Keratinocyte (primary cell): ENCODE results near the gene SERPINH1. TPM values are rescaled to one million over a fixed set of nuclear protein-coding genes. Genes with fewer than 3 reads are reported as not detected.

Experiments used
- DNase-seq: peaks from one replicate; pipeline ENCODE4 v3.0.0-alpha.2; 2011; ENCODE audit warnings: low read depth, missing footprints, low spot score
- FAIRE-seq: peaks from 2 replicates; lab custom pipeline; 2011; peaks lifted over from hg19 to GRCh38; lab: Jason Lieb, UNC
- H2AFZ ChIP-seq: 2 replicates; pipeline ENCODE4 v1.6.0; 2012; ENCODE audit warnings: low read length, control low read depth, inconsistent platforms; ENCODE audit not compliant: control insufficient read depth
- H3K27ac ChIP-seq: 2 replicates; pipeline ENCODE4 v1.5.1; 2011; ENCODE audit warnings: low read length; ENCODE audit not compliant: control insufficient read depth, insufficient read depth
- H3K27me3 ChIP-seq: 3 replicates; pipeline ENCODE4 v1.6.0; 2011; ENCODE audit warnings: low read length; ENCODE audit not compliant: control insufficient read depth, insufficient read depth; ENCODE audit errors: extremely low read depth
- H3K36me3 ChIP-seq, 2 experiments: 2 replicates in 1 of 2; 3 replicates in 1 of 2; pipeline ENCODE4 v1.5.1; 2011; ENCODE audit warnings: low read length in 2 of 2, mild to moderate bottlenecking in 1 of 2; ENCODE audit not compliant: control insufficient read depth in 2 of 2, insufficient read depth in 2 of 2; ENCODE audit errors: extremely low read depth in 1 of 2
- H3K4me1 ChIP-seq: 3 replicates; pipeline ENCODE4 v1.5.1; 2011; ENCODE audit warnings: low read length; ENCODE audit not compliant: control insufficient read depth, insufficient read depth; ENCODE audit errors: extremely low read depth
- H3K4me2 ChIP-seq: 3 replicates; pipeline ENCODE4 v1.6.0; 2011; ENCODE audit warnings: low read depth, low read length; ENCODE audit not compliant: control insufficient read depth, insufficient read depth; ENCODE audit errors: extremely low read depth
- H3K4me3 ChIP-seq, 3 experiments: fragments of 200-600 bp in 1 of 3; sonication (generic) in 1 of 3; 2 replicates in 2 of 3; 3 replicates in 1 of 3; pipeline ENCODE4 v1.5.1; 2011 to 2016; ENCODE audit warnings: low read length in 3 of 3, mild to moderate bottlenecking in 3 of 3, control low read depth in 2 of 3, inconsistent platforms in 1 of 3, low read depth in 1 of 3, mixed read lengths in 1 of 3, mixed run types in 1 of 3, moderate library complexity in 1 of 3; ENCODE audit not compliant: control insufficient read depth in 2 of 3, insufficient read depth in 2 of 3; ENCODE audit errors: extremely low read depth in 1 of 3
- H3K79me2 ChIP-seq: 2 replicates; pipeline ENCODE4 v1.6.0; 2012; ENCODE audit warnings: low read length; ENCODE audit not compliant: control insufficient read depth, insufficient read depth
- H3K9ac ChIP-seq: 3 replicates; pipeline ENCODE4 v1.6.0; 2011; ENCODE audit warnings: low read length; ENCODE audit not compliant: control insufficient read depth, insufficient read depth; ENCODE audit errors: extremely low read depth
- H3K9me1 ChIP-seq: 3 replicates; pipeline ENCODE4 v1.6.0; 2011; ENCODE audit warnings: low read length; ENCODE audit not compliant: control insufficient read depth, insufficient read depth; ENCODE audit errors: extremely low read depth
- H3K9me3 ChIP-seq: 2 replicates; pipeline ENCODE4 v1.5.1; 2012; ENCODE audit warnings: low read depth, low read length; ENCODE audit not compliant: control insufficient read depth
- H4K20me1 ChIP-seq: 3 replicates; pipeline ENCODE4 v1.6.0; 2011; ENCODE audit warnings: low read length; ENCODE audit not compliant: control insufficient read depth, insufficient read depth; ENCODE audit errors: extremely low read depth
- CTCF ChIP-seq, 3 experiments: IDR thresholded peaks in 1 of 3; conservative IDR thresholded peaks in 1 of 3; optimal IDR thresholded peaks in 1 of 3; 2 replicates in 2 of 3; 3 replicates in 1 of 3; pipeline versions ENCODE3 to v1.5.1; 2011; ENCODE audit warnings: low read length in 3 of 3, mild to moderate bottlenecking in 3 of 3, moderate library complexity in 2 of 3, control low read depth in 1 of 3, inconsistent platforms in 1 of 3; ENCODE audit not compliant: insufficient read depth in 2 of 3; ENCODE audit errors: extremely low read depth in 1 of 3
- EZH2 ChIP-seq: IDR thresholded peaks from one replicate; pipeline ENCODE4 v1.6.1; 2012; ENCODE audit warnings: inconsistent platforms, mild to moderate bottlenecking, low read length, moderate library complexity
- dilution Hi-C: fragments of 300-500 bp; cut with MboI; formaldehyde crosslinking; loops from one replicate; pipeline ENCODE4 v1.7.0; 2020; ENCODE audit warnings: low sequenced_read_pairs; ENCODE audit not compliant: extremely low pct_ligation_motif_present
- polyA plus RNA-seq, 5 experiments: library from polyadenylated mRNA; depleted of rRNA in 3 of 5; stranded (reverse) in 3 of 5; stranded (forward) in 1 of 5; unstranded in 1 of 5; fragments of >200 nt; gene quantifications; 1 replicate in 1 of 5; 2 replicates in 3 of 5; 3 replicates in 1 of 5; pipeline versions ENCODE4 v1.2.1 to v1.2.3, GENCODE V29; 2011 to 2012; ENCODE audit warnings: missing spikeins in 2 of 5, low read depth in 1 of 5, low replicate concordance in 1 of 5

Gene SERPINH1
- polyA plus RNA-seq, 1 donor (not counting 4 experiments of a cell fraction or from before 2014, with no cell fraction given): 136 TPM

GRCh38 chr11:75549370-75549958 is 12.6 kb upstream of the SERPINH1 start:
- no peak overlapping the region for H3K9ac ChIP-seq
- H4K20me1 ChIP-seq: no peaks in the 10 kb centered on the region
- no peaks in the 10 kb centered on the region for H3K9me3 ChIP-seq
- DNase-seq (no peak), FAIRE-seq (no peak)
- no peaks in the 10 kb centered on the region for H3K4me1 ChIP-seq
- H3K79me2 ChIP-seq: no peaks in the 10 kb centered on the region
- no peak overlapping the region for H3K27ac ChIP-seq
- H3K4me2 ChIP-seq: no peak overlapping the region
- no peaks in the 10 kb centered on the region for H3K36me3 ChIP-seq
- no peak overlapping the region for H2AFZ ChIP-seq
- TF ChIP-seq CTCF (optimal IDR thresholded peaks at IDR 0.05 in 1 of 3, IDR thresholded peaks at IDR 0.05 in 1 of 3, conservative IDR thresholded peaks at IDR 0.05 in 1 of 3; ENCODE audit: extremely low read depth in 1 of 3, insufficient read depth in 2 of 3, low read length in 3 of 3): no peak
- no peak for TF ChIP-seq EZH2
- H3K9me1 ChIP-seq: no peaks in the 10 kb centered on the region
- dilution Hi-C loops: no loop called here
- no peaks in the 10 kb centered on the region for H3K27me3 ChIP-seq
- no peak overlapping the region for H3K4me3 ChIP-seq

DNA sequence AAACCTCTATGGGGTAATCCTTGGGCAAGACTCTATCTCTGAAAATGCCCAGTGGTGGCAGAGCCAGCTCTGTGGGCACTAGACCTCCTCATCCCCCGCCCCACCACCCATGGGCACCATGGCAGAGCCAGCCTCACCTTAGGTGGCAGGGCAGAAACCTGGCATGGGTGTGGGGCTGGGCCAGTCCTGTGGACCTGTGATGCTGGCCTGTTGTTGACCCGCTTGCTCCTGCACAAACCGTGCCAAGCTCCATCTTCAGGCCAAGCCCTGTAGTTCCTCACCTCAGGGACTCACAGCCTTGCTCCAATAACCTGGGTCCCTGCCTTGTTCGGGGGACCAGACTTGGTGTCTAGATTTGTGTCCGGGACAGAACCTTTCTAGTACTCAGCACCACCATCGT is 8.9 kb upstream of the SERPINH1 start:
- no peak for DNase-seq
- Histone ChIP-seq H3K27me3 (no peaks in the 10 kb centered on the region), H3K9me1 (no peaks in the 10 kb centered on the region), H3K4me1 (peaks cover 12% of the 10 kb centered on the region), H2AFZ (no peak overlapping the region), H4K20me1 (no peaks in the 10 kb centered on the region), H3K4me3 (no peak overlapping the region), H3K79me2 (no peaks in the 10 kb centered on the region), H3K4me2 (no peak overlapping the region), H3K27ac (no peak overlapping the region), H3K9ac (no peak overlapping the region), H3K36me3 (no peaks in the 10 kb centered on the region), H3K9me3 (no peaks in the 10 kb centered on the region)
- dilution Hi-C loops: no loop called here
- no peak for FAIRE-seq
- TF ChIP-seq CTCF (optimal IDR thresholded peaks at IDR 0.05 in 1 of 3, IDR thresholded peaks at IDR 0.05 in 1 of 3, conservative IDR thresholded peaks at IDR 0.05 in 1 of 3; ENCODE audit: extremely low read depth in 1 of 3, insufficient read depth in 2 of 3, low read length in 3 of 3) (no peak), EZH2 (no peak)
